AG10803 (cell line): ENCODE data around the gene AGTR1.

Experiments used
- DNase-seq: peaks from one replicate; pipeline ENCODE4 v3.0.0; 2010; ENCODE audit warnings: low read depth
- H3K4me3 ChIP-seq: 2 replicates; pipeline ENCODE4 v1.5.1; 2011; ENCODE audit warnings: mild to moderate bottlenecking, low read length, control low read depth
- TF ChIP-seq, protein P1 (sequence below): conservative IDR thresholded peaks from 2 replicates; pipeline ENCODE4 v1.5.1; 2011; ENCODE audit warnings: mild to moderate bottlenecking, low read length, control low read depth, inconsistent platforms

The AGTR1 gene

DNA sequence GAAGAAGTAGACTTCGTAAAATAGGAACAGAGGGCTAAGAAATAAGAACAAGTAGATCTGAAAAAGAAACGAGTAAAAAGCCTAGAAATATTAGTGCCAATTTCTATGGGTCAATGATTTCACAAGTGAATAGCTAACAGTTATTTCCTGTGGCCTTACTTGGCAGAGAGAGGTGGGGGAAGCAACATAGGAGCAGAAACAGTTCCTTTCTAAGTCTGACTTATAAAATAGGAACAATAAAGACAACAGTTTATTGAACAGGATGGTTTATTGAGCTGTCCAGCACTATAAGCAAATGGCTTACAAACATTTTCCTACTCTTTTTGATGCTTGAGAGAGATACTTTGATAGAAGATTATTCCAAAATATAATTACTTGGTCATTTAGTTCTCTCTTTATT, 37.9 kb downstream of the AGTR1 start:
- no peak overlapping the region for H3K4me3 ChIP-seq
- TF ChIP-seq, protein P1, sequence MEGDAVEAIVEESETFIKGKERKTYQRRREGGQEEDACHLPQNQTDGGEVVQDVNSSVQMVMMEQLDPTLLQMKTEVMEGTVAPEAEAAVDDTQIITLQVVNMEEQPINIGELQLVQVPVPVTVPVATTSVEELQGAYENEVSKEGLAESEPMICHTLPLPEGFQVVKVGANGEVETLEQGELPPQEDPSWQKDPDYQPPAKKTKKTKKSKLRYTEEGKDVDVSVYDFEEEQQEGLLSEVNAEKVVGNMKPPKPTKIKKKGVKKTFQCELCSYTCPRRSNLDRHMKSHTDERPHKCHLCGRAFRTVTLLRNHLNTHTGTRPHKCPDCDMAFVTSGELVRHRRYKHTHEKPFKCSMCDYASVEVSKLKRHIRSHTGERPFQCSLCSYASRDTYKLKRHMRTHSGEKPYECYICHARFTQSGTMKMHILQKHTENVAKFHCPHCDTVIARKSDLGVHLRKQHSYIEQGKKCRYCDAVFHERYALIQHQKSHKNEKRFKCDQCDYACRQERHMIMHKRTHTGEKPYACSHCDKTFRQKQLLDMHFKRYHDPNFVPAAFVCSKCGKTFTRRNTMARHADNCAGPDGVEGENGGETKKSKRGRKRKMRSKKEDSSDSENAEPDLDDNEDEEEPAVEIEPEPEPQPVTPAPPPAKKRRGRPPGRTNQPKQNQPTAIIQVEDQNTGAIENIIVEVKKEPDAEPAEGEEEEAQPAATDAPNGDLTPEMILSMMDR = no peak
- DNase-seq = peak; percentile 34

DNA sequence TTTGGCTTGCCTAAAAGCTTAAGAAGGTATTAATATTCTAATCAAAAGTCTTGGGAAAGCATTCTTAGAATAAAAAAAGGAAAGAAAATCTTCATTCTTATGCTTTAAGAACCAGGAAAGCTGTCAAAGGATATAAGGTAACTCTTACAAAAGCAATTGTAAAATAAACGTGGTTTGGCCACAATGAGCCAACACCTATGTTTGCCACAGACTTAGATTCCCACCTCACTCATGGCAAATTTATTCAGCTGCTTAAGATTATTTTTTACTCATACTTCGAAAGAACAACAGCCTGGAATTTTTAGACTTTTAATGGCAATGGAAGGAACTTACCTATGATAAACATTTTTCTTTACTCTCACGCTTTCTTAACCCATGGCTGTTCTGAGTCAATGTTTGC, 38.4 kb downstream of the AGTR1 start:
- TF ChIP-seq, protein P1 = no peak
- no peak overlapping the region for H3K4me3 ChIP-seq
- no peak for DNase-seq

DNA sequence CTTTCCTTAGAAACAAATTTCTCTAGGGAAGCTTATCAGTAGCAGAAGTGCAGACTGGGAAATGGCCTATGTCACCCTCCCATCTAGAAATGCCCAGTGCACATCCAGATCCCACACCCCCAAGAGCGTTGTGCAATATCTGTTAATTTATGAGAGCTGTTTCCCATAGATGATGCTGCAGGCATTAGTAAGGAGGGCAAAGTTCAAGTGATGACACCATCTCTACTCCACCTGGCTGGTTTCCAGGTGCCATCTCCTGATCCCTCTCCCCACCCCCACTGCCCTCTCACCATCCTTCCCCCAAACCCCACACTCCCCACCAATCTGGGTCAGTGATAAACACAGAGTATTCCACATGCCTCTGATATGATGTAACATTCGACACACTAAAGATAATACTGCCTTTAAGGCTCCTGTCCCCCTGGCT, 39.4 kb downstream of the AGTR1 start:
- TF ChIP-seq, protein P1 = no peak
- no peak overlapping the region for H3K4me3 ChIP-seq
- peak; percentile 27 for DNase-seq

DNA sequence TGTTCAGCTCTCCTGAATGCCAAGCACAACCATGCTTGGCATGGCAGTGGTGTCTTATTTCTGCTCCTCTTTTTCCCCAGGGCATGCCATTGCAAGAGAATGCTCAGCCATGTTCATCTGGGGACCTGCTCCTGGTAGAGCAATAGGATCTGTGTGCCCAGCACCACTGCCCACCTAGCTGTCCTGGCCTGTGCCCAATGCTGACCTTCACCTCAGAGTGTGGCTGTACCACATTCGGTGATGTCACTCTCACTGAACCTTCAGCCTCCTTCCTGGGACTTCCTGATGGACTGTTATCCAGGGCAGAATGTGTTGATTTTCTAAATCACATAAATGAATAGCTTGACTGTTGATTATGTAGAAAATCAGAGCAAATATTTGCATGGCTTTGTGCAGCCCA, 42.0 kb downstream of the AGTR1 start:
- H3K4me3 ChIP-seq = no peak overlapping the region
- DNase-seq = no peak
- TF ChIP-seq, protein P1 = no peak

DNA sequence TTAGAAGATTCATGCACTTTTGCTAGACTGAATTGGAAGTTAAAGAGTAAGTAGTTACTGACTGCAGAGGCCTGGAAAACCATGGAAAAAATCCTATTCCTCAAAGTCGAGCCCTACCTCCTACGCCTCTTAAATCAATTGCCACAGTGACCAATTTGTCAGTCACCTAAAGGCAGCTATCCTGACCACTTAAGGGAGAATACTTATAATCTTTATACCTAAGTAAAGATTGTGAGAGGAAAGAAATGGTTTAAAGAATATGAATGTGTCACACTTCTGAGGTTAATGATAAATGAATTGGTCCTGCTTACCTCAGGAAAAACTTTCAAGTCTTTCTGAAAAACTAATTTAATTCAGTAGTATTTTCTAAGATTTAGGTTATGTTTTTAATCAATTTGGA, 42.6 kb downstream of the AGTR1 start:
- no peak for DNase-seq
- H3K4me3 ChIP-seq = no peak overlapping the region
- TF ChIP-seq, protein P1 = no peak

DNA sequence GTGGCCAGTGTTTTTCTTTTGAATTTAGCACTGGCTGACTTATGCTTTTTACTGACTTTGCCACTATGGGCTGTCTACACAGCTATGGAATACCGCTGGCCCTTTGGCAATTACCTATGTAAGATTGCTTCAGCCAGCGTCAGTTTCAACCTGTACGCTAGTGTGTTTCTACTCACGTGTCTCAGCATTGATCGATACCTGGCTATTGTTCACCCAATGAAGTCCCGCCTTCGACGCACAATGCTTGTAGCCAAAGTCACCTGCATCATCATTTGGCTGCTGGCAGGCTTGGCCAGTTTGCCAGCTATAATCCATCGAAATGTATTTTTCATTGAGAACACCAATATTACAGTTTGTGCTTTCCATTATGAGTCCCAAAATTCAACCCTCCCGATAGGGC, 43.5 kb downstream of the AGTR1 start:
- TF ChIP-seq, protein P1 = no peak
- no peak for DNase-seq
- no peak overlapping the region for H3K4me3 ChIP-seq

DNA sequence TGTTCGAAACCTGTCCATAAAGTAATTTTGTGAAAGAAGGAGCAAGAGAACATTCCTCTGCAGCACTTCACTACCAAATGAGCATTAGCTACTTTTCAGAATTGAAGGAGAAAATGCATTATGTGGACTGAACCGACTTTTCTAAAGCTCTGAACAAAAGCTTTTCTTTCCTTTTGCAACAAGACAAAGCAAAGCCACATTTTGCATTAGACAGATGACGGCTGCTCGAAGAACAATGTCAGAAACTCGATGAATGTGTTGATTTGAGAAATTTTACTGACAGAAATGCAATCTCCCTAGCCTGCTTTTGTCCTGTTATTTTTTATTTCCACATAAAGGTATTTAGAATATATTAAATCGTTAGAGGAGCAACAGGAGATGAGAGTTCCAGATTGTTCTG, 44.4 kb downstream of the AGTR1 start:
- no peak for DNase-seq
- TF ChIP-seq, protein P1 = no peak
- H3K4me3 ChIP-seq = no peak overlapping the region
